HFFc6 (cell line): Measurements from ENCODE around the gene TMEM245. TPM values are rescaled to one million over a fixed set of nuclear protein-coding genes. Genes with fewer than 3 reads are reported as not detected.

Experiments
- DNase-seq: peaks from one replicate; pipeline ENCODE4 v3.0.0-alpha.2; 2018
- H3K27ac Mint-ChIP-seq: 2 replicates; pipeline ENCODE4 v1.8.0; 2020; ENCODE audit warnings: mild to moderate bottlenecking, mixed read lengths
- H3K27me3 Mint-ChIP-seq: 2 replicates; pipeline ENCODE4 v1.8.0; 2021; ENCODE audit warnings: mild to moderate bottlenecking, moderate library complexity, mixed read lengths; ENCODE audit not compliant: insufficient read depth
- H3K36me3 Mint-ChIP-seq: 2 replicates; pipeline ENCODE4 v1.8.0; 2021; ENCODE audit warnings: low read depth, mixed read lengths
- H3K4me1 Mint-ChIP-seq: 2 replicates; pipeline ENCODE4 v1.8.0; 2020; ENCODE audit warnings: low read depth, mixed read lengths
- H3K4me3 Mint-ChIP-seq: 2 replicates; pipeline ENCODE4 v1.8.0; 2020; ENCODE audit warnings: mild to moderate bottlenecking, moderate library complexity, mixed read lengths
- H3K9me3 Mint-ChIP-seq: 2 replicates; pipeline ENCODE4 v1.8.0; 2020; ENCODE audit warnings: mild to moderate bottlenecking, mixed read lengths
- CTCF ChIP-seq: fragments of 200-600 bp; sonication (generic); IDR thresholded peaks from 2 replicates; pipeline ENCODE4 v1.5.0; 2021; ENCODE audit warnings: antibody characterized with exemption, mild to moderate bottlenecking
- total RNA-seq, 6 experiments: library from RNA; stranded (reverse); fragmentation: NEBNext Ultra II Directional; extraction: Animal tissue kit (Norgen Biotek cat#: 25700); gene quantifications; 2 replicates in 1 of 6; 3 replicates in 5 of 6; pipeline ENCODE4 v1.2.3, GENCODE V29; 2021

TMEM245 gene
- total RNA-seq, 6 experiments from 2014 or later, result 52.1 to 61.8 (median 57.4) TPM

- Mint-ChIP-seq H3K27ac (no peak overlapping the region), H3K36me3 (no peaks in the 10 kb centered on the region), H3K9me3 (no peaks in the 10 kb centered on the region; the same call in 1 of the 2 replicates), H3K27me3 (peaks cover 32% of the 10 kb centered on the region), H3K4me1 (no peaks in the 10 kb centered on the region), H3K4me3 (no peak overlapping the region)
- no peak for TF ChIP-seq CTCF
- DNase-seq, result no peak
Observed at GRCh38 chr9:109164042-109164441, 44.3 kb upstream of the TMEM245 start.

- Mint-ChIP-seq H3K36me3 (no peaks in the 10 kb centered on the region), H3K4me3 (no peak overlapping the region), H3K27ac (no peak overlapping the region), H3K4me1 (no peaks in the 10 kb centered on the region), H3K9me3 (no peaks in the 10 kb centered on the region; the same call in 1 of the 2 replicates), H3K27me3 (peaks cover 32% of the 10 kb centered on the region)
- no peak for DNase-seq
- TF ChIP-seq CTCF, result no peak
Observed at GRCh38 chr9:109163194-109163593, 43.4 kb upstream of the TMEM245 start.

- peaks cover 29% of the 10 kb centered on the region for H3K27me3 Mint-ChIP-seq
- H3K36me3 Mint-ChIP-seq, result no peaks in the 10 kb centered on the region
- TF ChIP-seq CTCF, result no peak
- no peaks in the 10 kb centered on the region; the same call in 1 of the 2 replicates for H3K9me3 Mint-ChIP-seq
- H3K27ac Mint-ChIP-seq, result no peak overlapping the region
- H3K4me3 Mint-ChIP-seq, result no peak overlapping the region
- no peak for DNase-seq
- H3K4me1 Mint-ChIP-seq, result no peaks in the 10 kb centered on the region
Observed at GRCh38 chr9:109162677-109163076, 42.9 kb upstream of the TMEM245 start.

- no peak for TF ChIP-seq CTCF
- no peaks in the 10 kb centered on the region; the same call in 1 of the 2 replicates for H3K9me3 Mint-ChIP-seq
- no peaks in the 10 kb centered on the region for H3K4me1 Mint-ChIP-seq
- H3K4me3 Mint-ChIP-seq, result no peak overlapping the region
- H3K27me3 Mint-ChIP-seq, result peaks cover 27% of the 10 kb centered on the region
- DNase-seq, result no peak
- H3K27ac Mint-ChIP-seq, result no peak overlapping the region
- no peaks in the 10 kb centered on the region for H3K36me3 Mint-ChIP-seq
Observed at GRCh38 chr9:109161471-109161870, 41.7 kb upstream of the TMEM245 start.

GRCh38 chr9:109159583-109159982, 39.8 kb upstream of the TMEM245 start:
- H3K27me3 Mint-ChIP-seq, result peaks cover 23% of the 10 kb centered on the region
- H3K9me3 Mint-ChIP-seq, result no peaks in the 10 kb centered on the region
- no peak for DNase-seq
- H3K4me1 Mint-ChIP-seq, result no peaks in the 10 kb centered on the region
- no peak for TF ChIP-seq CTCF
- no peak overlapping the region for H3K27ac Mint-ChIP-seq
- no peak overlapping the region for H3K4me3 Mint-ChIP-seq
- H3K36me3 Mint-ChIP-seq, result no peaks in the 10 kb centered on the region

GRCh38 chr9:109158651-109159050, 38.9 kb upstream of the TMEM245 start:
- Mint-ChIP-seq H3K9me3 (peaks cover 7% of the 10 kb centered on the region), H3K27me3 (peaks cover 20% of the 10 kb centered on the region), H3K4me3 (no peak overlapping the region), H3K36me3 (no peaks in the 10 kb centered on the region; the same call in 1 of the 2 replicates), H3K4me1 (no peaks in the 10 kb centered on the region), H3K27ac (no peak overlapping the region)
- DNase-seq, result no peak
- TF ChIP-seq CTCF, result no peak
